ENCODE results near the gene GPALPP1.

- TF ChIP-seq CTCF (IDR thresholded peaks at IDR 0.05 in 8 of 11, conservative IDR thresholded peaks at IDR 0.05 in 3 of 11) (no peak), POLR2A (IDR thresholded peaks at IDR 0.05) (no peak), POLR2AphosphoS5 (IDR thresholded peaks at IDR 0.05) (no peak)
Observed at GRCh38 chr13:44967704-44968433, 21.5 kb upstream of the GPALPP1 start.

All from spleen (tissue), 7 donors.